Measurements from ENCODE around the gene CDK2AP2.

GRCh38 chr11:67500831-67501715 is 6.9 kb downstream of the CDK2AP2 start:
- TF ChIP-seq CTCF (IDR thresholded peaks at IDR 0.05), result no peak
- TF ChIP-seq POLR2A (IDR thresholded peaks at IDR 0.05), result no peak
